ENCODE measurements around the gene NHLRC1.

NHLRC1 gene

GRCh38 chr6:18101271-18101670 lies 21.2 kb downstream of the NHLRC1 start:
- Histone ChIP-seq H3K4me2 (no peak overlapping the region), H3K9me3 (replicated peaks in 1 of 11) (peaks cover under 1 to 19% (median 9%) of the 10 kb centered on the region in 11 experiments; a peak in 17 of 22 replicates), H3K4me1 (peaks cover 0 to 14% (median 2%) of the 10 kb centered on the region in 10 experiments; a peak in 8 of 20 replicates), H4K20me1 (no peaks in the 10 kb centered on the region), H3K27ac (no peak overlapping the region), H3K36me3 (no peaks in the 10 kb centered on the region), H3K9ac (no peak overlapping the region), H3K4me3 (no peak overlapping the region), H3K27me3 (no peaks in the 10 kb centered on the region)
- TF ChIP-seq Cebpa-rat (IDR thresholded peaks at IDR 0.05), result no peak

- Histone ChIP-seq H3K4me3 (no peak overlapping the region), H4K20me1 (no peaks in the 10 kb centered on the region), H3K27me3 (no peaks in the 10 kb centered on the region), H3K9me3 (replicated peaks in 1 of 11) (peaks cover 0 to 11% (median 6%) of the 10 kb centered on the region in 11 experiments; a peak in 5 of 22 replicates), H3K36me3 (no peaks in the 10 kb centered on the region), H3K4me2 (no peak overlapping the region), H3K27ac (no peak overlapping the region), H3K4me1 (peaks cover 0 to 23% (median 5%) of the 10 kb centered on the region in 10 experiments; a peak in 9 of 20 replicates), H3K9ac (no peak overlapping the region)
- no peak for TF ChIP-seq Cebpa-rat (IDR thresholded peaks at IDR 0.05)
Observed at GRCh38 chr6:18100296-18100695, 22.2 kb downstream of the NHLRC1 start.

- Histone ChIP-seq H3K27ac (no peak overlapping the region), H3K9ac (no peak overlapping the region), H3K4me2 (peak overlapping the region in 2 of 11 experiments; percentile 9 to 28; a peak in 3 of 22 replicates), H3K27me3 (no peaks in the 10 kb centered on the region), H4K20me1 (no peaks in the 10 kb centered on the region), H3K9me3 (replicated peaks in 1 of 11) (peaks cover 0 to 6% (median 0%) of the 10 kb centered on the region in 11 experiments; a peak in 4 of 22 replicates), H3K36me3 (no peaks in the 10 kb centered on the region), H3K4me1 (peaks cover 0 to 23% (median 5%) of the 10 kb centered on the region in 10 experiments; a peak in 9 of 20 replicates), H3K4me3 (no peak overlapping the region)
- no peak for TF ChIP-seq Cebpa-rat (IDR thresholded peaks at IDR 0.05)
Observed at GRCh38 chr6:18099511-18099910, 23.0 kb downstream of the NHLRC1 start.

GRCh38 chr6:18096423-18096822 lies 26.1 kb downstream of the NHLRC1 start:
- no peak for TF ChIP-seq Cebpa-rat (IDR thresholded peaks at IDR 0.05)
- no peak overlapping the region for H3K4me3 ChIP-seq
- H4K20me1 ChIP-seq, result no peaks in the 10 kb centered on the region
- no peak overlapping the region for H3K27ac ChIP-seq
- H3K4me2 ChIP-seq, result peak overlapping the region in 5 of 11 experiments; percentile 15 to 49 (median 31); a peak in 9 of 22 replicates
- H3K27me3 ChIP-seq, result no peaks in the 10 kb centered on the region
- peaks cover 0 to 23% (median 5%) of the 10 kb centered on the region in 10 experiments; a peak in 9 of 20 replicates for H3K4me1 ChIP-seq
- no peaks in the 10 kb centered on the region for H3K36me3 ChIP-seq
- H3K9me3 ChIP-seq (replicated peaks in 1 of 11), result peaks cover 0 to 10% (median 1%) of the 10 kb centered on the region in 11 experiments; a peak in 8 of 22 replicates
- H3K9ac ChIP-seq, result no peak overlapping the region

GRCh38 chr6:18091382-18091781 lies 31.1 kb downstream of the NHLRC1 start:
- H3K4me2 ChIP-seq, result no peak overlapping the region
- no peak overlapping the region for H3K27ac ChIP-seq
- H3K9me3 ChIP-seq (replicated peaks in 1 of 11), result peaks cover 19 to 32% (median 25%) of the 10 kb centered on the region in 11 experiments
- H3K4me3 ChIP-seq, result no peak overlapping the region
- H3K4me1 ChIP-seq, result peaks cover 0 to 11% (median 3%) of the 10 kb centered on the region in 10 experiments; a peak in 9 of 20 replicates
- TF ChIP-seq Cebpa-rat (IDR thresholded peaks at IDR 0.05), result no peak
- H3K9ac ChIP-seq, result no peak overlapping the region
- H3K36me3 ChIP-seq, result 0 out of 22 replicates have a peak, but pooled peaks cover 0 to 3% (median 0%) of the 10 kb centered on the region in 11 experiments
- no peaks in the 10 kb centered on the region for H4K20me1 ChIP-seq
- H3K27me3 ChIP-seq, result no peaks in the 10 kb centered on the region

- TF ChIP-seq Cebpa-rat (IDR thresholded peaks at IDR 0.05), result no peak
- Histone ChIP-seq H3K4me1 (peaks cover 0 to under 1% (median 0%) of the 10 kb centered on the region in 10 experiments; a peak in 1 of 20 replicates), H3K36me3 (0 out of 22 replicates have a peak, but pooled peaks cover 0 to 3% (median 0%) of the 10 kb centered on the region in 11 experiments), H3K9me3 (replicated peaks in 1 of 11) (peaks cover 19 to 32% (median 25%) of the 10 kb centered on the region in 11 experiments), H3K9ac (no peak overlapping the region), H3K4me2 (no peak overlapping the region), H3K27me3 (no peaks in the 10 kb centered on the region), H4K20me1 (no peaks in the 10 kb centered on the region), H3K27ac (no peak overlapping the region), H3K4me3 (no peak overlapping the region)
Observed at GRCh38 chr6:18090349-18090786, 32.1 kb downstream of the NHLRC1 start.

GRCh38 chr6:18088419-18089296 lies 33.8 kb downstream of the NHLRC1 start:
- Histone ChIP-seq H3K4me3 (no peak overlapping the region), H3K27me3 (no peaks in the 10 kb centered on the region), H3K27ac (no peak overlapping the region), H3K36me3 (0 out of 22 replicates have a peak, but pooled peaks cover 0 to 3% (median 0%) of the 10 kb centered on the region in 11 experiments), H3K4me2 (no peak overlapping the region), H3K9ac (no peak overlapping the region), H3K9me3 (replicated peaks in 1 of 11) (peaks cover 19 to 32% (median 25%) of the 10 kb centered on the region in 11 experiments), H4K20me1 (no peaks in the 10 kb centered on the region), H3K4me1 (no peaks in the 10 kb centered on the region)
- TF ChIP-seq Cebpa-rat (IDR thresholded peaks at IDR 0.05), result no peak

- no peaks in the 10 kb centered on the region for H3K4me1 ChIP-seq
- H3K4me3 ChIP-seq, result no peak overlapping the region
- no peak overlapping the region for H3K4me2 ChIP-seq
- no peak overlapping the region for H3K9ac ChIP-seq
- 0 out of 22 replicates have a peak, but pooled peaks cover 0 to 3% (median 0%) of the 10 kb centered on the region in 11 experiments for H3K36me3 ChIP-seq
- peaks cover 19 to 32% (median 25%) of the 10 kb centered on the region in 11 experiments for H3K9me3 ChIP-seq (replicated peaks in 1 of 11)
- H3K27ac ChIP-seq, result no peak overlapping the region
- TF ChIP-seq Cebpa-rat (IDR thresholded peaks at IDR 0.05), result no peak
- no peaks in the 10 kb centered on the region for H3K27me3 ChIP-seq
- no peaks in the 10 kb centered on the region for H4K20me1 ChIP-seq
Observed at GRCh38 chr6:18087396-18088165, 34.9 kb downstream of the NHLRC1 start.

All from BLaER1 treated with 17β-estradiol and CSF1 and Interleukin-3, amounts not matched to agents 10 nM and 100 nM (cell line).